ENCODE data around the gene JSRP1. TPM values are rescaled to one million over a fixed set of nuclear protein-coding genes. Genes with fewer than 3 reads are reported as not detected.

The JSRP1 gene
- total and polyA plus RNA-seq, 7 donors = 107 to 271 (median 137) TPM

GRCh38 chr19:2274931-2275535 is 18.8 kb upstream of the JSRP1 start:
- peak; percentile 27 to 59 (median 50) for ATAC-seq
- peak overlapping the region; percentile 28 for H3K4me3 ChIP-seq
- peak; percentile 62 for TF ChIP-seq CTCF (IDR thresholded peaks at IDR 0.05)
- H3K27ac ChIP-seq = peak overlapping the region; percentile 58
- no peaks in the 10 kb centered on the region for H3K27me3 ChIP-seq (ENCODE audit: insufficient read depth in 3 of 3, low read length in 2 of 3)
- H3K4me1 ChIP-seq = peaks cover 47% of the 10 kb centered on the region
- DNase-seq = peak; percentile 69 to 84
- intact Hi-C loops (cut with DNase I) = loop anchor here (2.0 to 10.0 kb wide), 5 partner anchors 42 to 120 kb away; partner anchors contain the start of gene AP3D1 (in 1 of the 2)
- 47 to 52% (median 50%) methylated on average over 16 of the region's 16 CpGs for WGBS, 3 donors
- H3K36me3 ChIP-seq (ENCODE audit: insufficient read depth in 1 of 2, low read depth in 1 of 2) = peaks cover 0 to 28% of the 10 kb centered on the region in 2 donors
- H3K9me3 ChIP-seq = no peaks in the 10 kb centered on the region

- intact Hi-C loops (cut with DNase I) = loop anchor here (2.0 to 10.0 kb wide), 3 partner anchors 117 to 119 kb away; partner anchors contain the start of gene AP3D1 (in 1 of the 2)
- no peak for TF ChIP-seq CTCF (IDR thresholded peaks at IDR 0.05)
Observed at GRCh38 chr19:2274185-2274711, 18.0 kb upstream of the JSRP1 start.

GRCh38 chr19:2273356-2274184 is 17.4 kb upstream of the JSRP1 start:
- Histone ChIP-seq H3K27me3 (ENCODE audit: insufficient read depth in 3 of 3, low read length in 2 of 3) (no peaks in the 10 kb centered on the region), H3K36me3 (ENCODE audit: insufficient read depth in 1 of 2, low read depth in 1 of 2) (peaks cover 0 to 28% of the 10 kb centered on the region in 2 donors), H3K9me3 (no peaks in the 10 kb centered on the region), H3K27ac (peak overlapping the region; percentile 99), H3K4me1 (peaks cover 49% of the 10 kb centered on the region), H3K4me3 (peak overlapping the region; percentile 97)
- ATAC-seq = peak; percentile 13 to 32 (median 20)
- intact Hi-C loops (cut with DNase I) = loop anchor here (2.0 to 10.0 kb wide), 4 partner anchors 37 to 119 kb away; partner anchors contain the start of genes PLEKHJ1 (in 2 of the 2), SF3A2 (in 2 of the 2) and AP3D1 (in 1 of the 2)
- TF ChIP-seq CTCF (IDR thresholded peaks at IDR 0.05) = peak; percentile 95
- peak; percentile 84 to 91 for DNase-seq
- 8 to 11% (median 11%) methylated on average over 45 of the region's 45 CpGs for WGBS, 3 donors

More at GRCh38 chr19:2274185-2274711, 18.0 kb upstream of the JSRP1 start:
- no peaks in the 10 kb centered on the region for H3K9me3 ChIP-seq
- ATAC-seq (no peak), DNase-seq (no peak)
- 85 to 92% (median 91%) methylated on average over 9 of the region's 9 CpGs for WGBS, 3 donors
- peaks cover 0 to 28% of the 10 kb centered on the region in 2 donors for H3K36me3 ChIP-seq (ENCODE audit: insufficient read depth in 1 of 2, low read depth in 1 of 2)
- peak overlapping the region; percentile 99 for H3K27ac ChIP-seq
- H3K27me3 ChIP-seq (ENCODE audit: insufficient read depth in 3 of 3, low read length in 2 of 3) = no peaks in the 10 kb centered on the region
- H3K4me1 ChIP-seq = peaks cover 47% of the 10 kb centered on the region
- peak overlapping the region; percentile 97 for H3K4me3 ChIP-seq

GRCh38 chr19:2271234-2272103 is 15.3 kb upstream of the JSRP1 start:
- intact Hi-C loops (cut with DNase I) = loop anchor here (2.0 to 10.0 kb wide), 3 partner anchors 35 to 117 kb away; partner anchors contain the start of genes PLEKHJ1 (in 2 of the 2), SF3A2 (in 2 of the 2) and AP3D1 (in 1 of the 2)
- Histone ChIP-seq H3K36me3 (ENCODE audit: insufficient read depth in 1 of 2, low read depth in 1 of 2) (peaks cover 0 to 28% of the 10 kb centered on the region in 2 donors), H3K9me3 (no peaks in the 10 kb centered on the region), H3K4me1 (peaks cover 56% of the 10 kb centered on the region), H3K27ac (peak overlapping the region; percentile 99), H3K4me3 (peak overlapping the region; percentile 97), H3K27me3 (ENCODE audit: insufficient read depth in 3 of 3, low read length in 2 of 3) (no peaks in the 10 kb centered on the region)
- WGBS, 3 donors = 18 to 33% (median 24%) methylated on average over 39 to 43 of the region's 43 CpGs
- no peak for TF ChIP-seq CTCF (IDR thresholded peaks at IDR 0.05)
- DNase-seq (peak; percentile 67 to 82), ATAC-seq (peak; percentile 22 to 67 (median 54))
